GM12872 (cell line): Measurements from ENCODE around the gene PPM1K.

Experiments used
- TF ChIP-seq, protein P1 (sequence below): IDR thresholded peaks from 3 replicates; pipeline ENCODE4 v1.5.1; 2011; ENCODE audit warnings: low read depth, mild to moderate bottlenecking, low read length, moderate library complexity; ENCODE audit not compliant: insufficient read depth

The PPM1K gene

DNA sequence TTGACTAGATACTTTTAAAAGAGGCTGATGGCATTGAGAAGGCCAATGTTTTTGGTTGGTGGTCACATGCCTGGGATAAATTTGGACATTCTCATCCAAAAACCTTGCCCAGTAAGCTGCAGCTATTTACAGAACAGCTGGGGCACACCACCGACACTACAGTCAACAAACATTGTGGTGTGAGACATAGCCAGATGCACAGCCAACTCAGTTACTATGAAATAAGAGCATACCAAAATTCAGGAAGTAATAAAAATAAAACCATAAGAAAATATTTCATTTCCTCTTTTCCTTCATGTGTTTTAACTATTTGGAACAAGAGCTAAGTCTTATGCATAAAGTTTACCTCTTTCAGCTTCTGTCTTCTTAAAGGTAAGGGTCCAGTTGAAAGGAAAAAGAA is 8.8 kb downstream of the PPM1K start:
- TF ChIP-seq, protein P1, sequence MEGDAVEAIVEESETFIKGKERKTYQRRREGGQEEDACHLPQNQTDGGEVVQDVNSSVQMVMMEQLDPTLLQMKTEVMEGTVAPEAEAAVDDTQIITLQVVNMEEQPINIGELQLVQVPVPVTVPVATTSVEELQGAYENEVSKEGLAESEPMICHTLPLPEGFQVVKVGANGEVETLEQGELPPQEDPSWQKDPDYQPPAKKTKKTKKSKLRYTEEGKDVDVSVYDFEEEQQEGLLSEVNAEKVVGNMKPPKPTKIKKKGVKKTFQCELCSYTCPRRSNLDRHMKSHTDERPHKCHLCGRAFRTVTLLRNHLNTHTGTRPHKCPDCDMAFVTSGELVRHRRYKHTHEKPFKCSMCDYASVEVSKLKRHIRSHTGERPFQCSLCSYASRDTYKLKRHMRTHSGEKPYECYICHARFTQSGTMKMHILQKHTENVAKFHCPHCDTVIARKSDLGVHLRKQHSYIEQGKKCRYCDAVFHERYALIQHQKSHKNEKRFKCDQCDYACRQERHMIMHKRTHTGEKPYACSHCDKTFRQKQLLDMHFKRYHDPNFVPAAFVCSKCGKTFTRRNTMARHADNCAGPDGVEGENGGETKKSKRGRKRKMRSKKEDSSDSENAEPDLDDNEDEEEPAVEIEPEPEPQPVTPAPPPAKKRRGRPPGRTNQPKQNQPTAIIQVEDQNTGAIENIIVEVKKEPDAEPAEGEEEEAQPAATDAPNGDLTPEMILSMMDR, result no peak

DNA sequence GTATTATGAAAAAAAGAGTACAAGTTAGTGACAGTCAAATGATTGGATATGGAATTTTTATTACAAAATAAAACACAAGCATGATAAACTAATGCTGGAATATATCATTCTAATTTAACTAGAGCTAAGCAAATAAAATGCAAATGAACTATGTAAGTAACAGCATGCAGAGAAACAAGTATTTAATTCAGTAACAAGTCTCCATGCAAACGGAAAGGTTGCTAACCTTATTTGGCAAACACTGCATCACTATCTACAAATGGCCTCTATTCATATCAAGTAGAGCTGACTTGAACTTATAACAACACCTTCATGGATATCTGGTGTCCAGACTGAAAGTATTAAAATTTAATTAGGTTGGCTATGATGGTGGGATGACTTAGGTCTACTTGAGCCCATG is 15.4 kb downstream of the PPM1K start:
- TF ChIP-seq, protein P1, result no peak

DNA sequence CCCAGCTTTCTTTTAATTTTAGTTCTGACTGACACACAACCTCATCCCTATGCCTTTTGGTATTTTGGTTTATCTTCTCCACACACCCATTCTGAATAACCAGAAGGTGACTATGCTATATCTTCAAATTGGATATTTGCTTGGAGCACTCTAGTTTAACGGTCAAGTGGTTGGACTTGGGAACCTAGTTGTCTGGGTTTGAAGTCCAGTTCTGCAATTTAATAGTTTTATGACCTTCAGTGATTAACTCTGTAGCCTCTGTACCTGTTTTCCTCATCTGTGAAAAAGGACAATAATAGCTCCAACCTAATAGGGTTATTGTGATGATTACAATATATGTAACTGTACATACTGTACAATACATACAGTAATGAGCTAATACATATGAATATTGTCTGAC is 20.0 kb downstream of the PPM1K start:
- TF ChIP-seq, protein P1, result no peak

DNA sequence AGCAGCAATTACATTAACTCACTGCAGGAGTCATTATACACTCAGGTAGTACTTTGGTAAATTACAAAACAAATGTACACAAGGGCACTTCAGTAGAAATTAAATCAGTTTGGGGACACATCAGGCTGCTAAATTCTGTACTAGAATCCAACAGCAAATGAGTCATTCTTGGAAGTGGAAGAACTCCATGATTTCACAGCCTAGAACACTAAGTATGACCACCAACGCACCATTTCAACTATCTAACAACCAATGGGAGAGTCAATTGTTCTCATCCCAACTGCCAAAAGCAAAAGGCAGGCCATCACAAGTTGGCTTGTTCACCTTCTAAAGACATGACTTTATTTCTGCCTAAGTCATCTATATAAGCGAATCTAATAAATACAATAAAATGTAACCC is 26.6 kb downstream of the PPM1K start:
- TF ChIP-seq, protein P1, result no peak

DNA sequence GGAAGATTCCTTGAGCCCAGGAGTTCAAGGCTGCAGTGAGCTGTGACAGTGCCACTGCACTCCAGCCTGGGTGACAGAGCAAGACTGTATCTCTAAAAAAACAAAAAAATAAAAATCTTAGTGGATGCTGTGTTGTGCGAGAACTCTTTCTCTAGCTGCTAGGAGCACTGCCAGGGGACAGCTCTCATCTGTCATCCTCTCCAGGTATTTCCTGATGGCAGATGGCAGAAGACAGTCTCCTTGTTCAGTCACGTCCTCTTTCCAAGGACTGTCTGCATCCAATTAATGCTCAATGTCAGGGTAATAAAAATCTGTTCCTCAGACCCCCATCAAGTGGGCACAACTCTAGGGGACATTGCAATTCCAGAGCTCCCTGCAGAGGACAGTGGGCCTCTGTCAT is 29.2 kb downstream of the PPM1K start:
- TF ChIP-seq, protein P1, result no peak

DNA sequence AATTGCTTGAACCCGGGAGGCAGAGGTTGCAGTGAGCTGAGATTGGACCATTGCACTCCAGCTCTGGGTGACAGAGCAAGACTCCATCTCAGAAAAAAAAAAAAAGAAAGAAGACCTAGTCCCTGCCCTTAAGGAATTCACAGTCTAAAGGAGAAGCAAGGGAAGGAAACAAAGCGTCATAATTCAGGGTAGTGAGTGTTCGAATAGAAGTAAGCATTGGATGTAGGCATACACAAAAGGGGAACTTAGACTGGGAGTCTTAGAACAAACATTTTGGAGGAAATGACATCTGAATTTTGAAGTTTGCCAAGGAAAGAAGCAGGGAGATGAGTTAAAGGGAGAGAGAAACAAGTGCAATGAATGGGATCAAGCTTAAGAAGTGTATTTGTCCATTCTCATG is 32.4 kb downstream of the PPM1K start:
- TF ChIP-seq, protein P1, result no peak

DNA sequence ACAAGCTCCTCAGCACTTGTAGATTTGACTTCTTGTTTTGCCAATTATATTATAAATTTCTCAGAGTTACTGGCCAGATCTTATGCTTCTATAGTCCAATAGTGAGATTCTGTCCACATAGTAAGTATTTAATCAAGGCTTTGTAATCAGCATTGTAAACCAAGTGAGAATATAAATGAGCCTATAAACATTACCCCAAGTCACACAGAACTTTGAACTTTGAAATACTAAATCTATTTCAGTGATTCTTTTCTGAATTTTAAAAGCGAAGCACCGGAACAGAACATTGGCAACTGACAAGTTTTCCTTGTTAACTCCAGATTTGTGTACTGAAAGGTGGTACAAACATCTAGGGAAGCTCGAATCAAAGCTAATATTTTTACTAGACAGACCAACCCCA is 37.2 kb downstream of the PPM1K start:
- TF ChIP-seq, protein P1, result no peak

DNA sequence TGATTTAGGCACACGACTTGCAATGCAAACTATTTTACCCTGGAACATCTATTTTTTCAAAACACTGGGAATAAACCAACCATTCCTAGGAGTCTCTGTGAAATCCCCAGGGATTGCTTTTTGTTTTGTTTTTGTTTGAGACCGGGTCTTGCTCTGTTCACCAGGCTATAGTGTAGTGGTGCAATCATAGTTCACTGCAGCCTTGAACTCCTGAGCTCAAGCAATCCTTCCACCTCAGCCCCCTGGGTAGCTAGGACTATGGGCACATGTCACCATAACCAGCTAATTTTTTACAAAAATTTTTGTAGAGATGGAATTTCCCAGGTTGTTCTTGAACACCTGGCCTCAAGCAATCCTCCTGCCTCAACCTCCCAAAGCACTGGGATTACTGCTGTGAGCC is 37.8 kb downstream of the PPM1K start:
- TF ChIP-seq, protein P1, result no peak
